Prostate gland (tissue), 2 donors: ENCODE measurements around the gene PRDM16. TPM values are rescaled to one million over a fixed set of nuclear protein-coding genes. Genes with fewer than 3 reads are reported as not detected.

Experiments
- DNase-seq: peaks from one replicate; pipeline ENCODE4 v3.0.0-alpha.2; 2019; ENCODE audit warnings: low spot score
- H3K27ac ChIP-seq, 2 donors: fragments of 200-600 bp; sonication (generic); 2 replicates each; pipeline ENCODE4 v1.5.1; 2017 to 2019
- H3K27me3 ChIP-seq: fragments of 200-600 bp; sonication (generic); replicated peaks from 2 replicates; pipeline ENCODE4 v1.5.1; 2019; ENCODE audit not compliant: insufficient read depth
- H3K36me3 ChIP-seq, 2 donors: fragments of 200-600 bp; sonication (generic); 1 replicate in 1 of 2; 2 replicates in 1 of 2; pipeline versions ENCODE4 v1.5.1 to v1.8.1; 2017 to 2019
- H3K4me1 ChIP-seq: fragments of 200-600 bp; sonication (generic); replicated peaks from 2 replicates; pipeline ENCODE4 v1.5.1; 2019
- H3K4me3 ChIP-seq, 2 donors: fragments of 200-600 bp; sonication (generic); 2 replicates each; pipeline ENCODE4 v1.5.1; 2017 to 2019
- H3K9me3 ChIP-seq: fragments of 200-600 bp; sonication (generic); 2 replicates; pipeline ENCODE4 v1.5.1; 2017
- POLR2A ChIP-seq: fragments of 450-650 bp; IDR thresholded peaks from one replicate; pipeline ENCODE4 v1.6.1; 2016; ENCODE audit warnings: antibody characterized with exemption, mild to moderate bottlenecking
- POLR2AphosphoS5 ChIP-seq: sonication (generic); formaldehyde crosslinking; IDR thresholded peaks from one replicate; pipeline ENCODE4 v1.6.1; 2017; ENCODE audit warnings: antibody characterized with exemption
- WGBS: methylation state at CpG from one replicate; pipeline ENCODE4 v1.1.5; 2018; 5-methylcytosine and 5-hydroxymethylcytosine counted together
- intact Hi-C: fragments of 100-400 bp; cut with DNase I; formaldehyde crosslinking; loops from one replicate; pipeline ENCODE4 v1.14.2; 2022
- total RNA-seq, 2 donors: library from RNA; depleted of rRNA; stranded (reverse); fragments of >200 nt; gene quantifications; one replicate each; pipeline ENCODE4 v1.1.0, GENCODE V29; 2016
- TF ChIP-seq, protein P1 (sequence below), 4 experiments: fragments of 200-600 bp in 2 of 4; fragments of 450-650 bp in 2 of 4; sonication (generic) in 2 of 4; IDR thresholded peaks; 1 replicate in 3 of 4; 2 replicates in 1 of 4; pipeline ENCODE4 v1.5.1; 2016 to 2019; ENCODE audit warnings: antibody characterized with exemption in 4 of 4, mild to moderate bottlenecking in 2 of 4, moderate library complexity in 2 of 4

Gene PRDM16
- total RNA-seq, 2 donors from 2014 or later: 0.23 to 6.5 TPM

DNA sequence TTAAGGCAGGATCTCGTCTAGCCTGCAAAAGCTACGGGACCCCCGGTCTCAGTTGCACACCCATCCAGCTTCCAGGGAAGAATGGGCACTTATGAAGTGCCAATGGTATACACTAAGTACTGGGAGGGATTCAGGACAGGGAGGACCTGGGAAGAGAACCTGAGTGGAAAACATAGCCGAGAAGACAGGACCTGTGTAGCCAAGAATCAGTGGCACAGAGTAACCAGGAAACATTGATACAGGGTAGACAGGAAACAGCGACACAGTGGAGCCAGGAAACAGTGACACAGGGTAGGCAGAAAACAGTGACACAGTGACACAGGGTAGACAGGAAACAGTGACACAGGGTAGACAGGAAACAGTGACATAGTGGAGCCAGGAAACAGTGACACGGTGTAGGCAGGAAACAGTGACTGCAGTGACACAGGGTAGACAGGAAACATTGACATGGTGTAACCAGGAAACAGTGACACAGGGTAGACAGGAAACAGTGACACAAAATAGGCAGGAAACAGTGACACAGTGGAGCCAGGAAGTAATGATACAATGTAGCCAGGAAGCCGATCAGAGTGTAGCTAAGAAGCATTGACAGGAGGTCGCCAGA, 247.4 kb downstream of the PRDM16 start:
- TF ChIP-seq POLR2AphosphoS5 (no peak), POLR2A (no peak)
- TF ChIP-seq, protein P1, sequence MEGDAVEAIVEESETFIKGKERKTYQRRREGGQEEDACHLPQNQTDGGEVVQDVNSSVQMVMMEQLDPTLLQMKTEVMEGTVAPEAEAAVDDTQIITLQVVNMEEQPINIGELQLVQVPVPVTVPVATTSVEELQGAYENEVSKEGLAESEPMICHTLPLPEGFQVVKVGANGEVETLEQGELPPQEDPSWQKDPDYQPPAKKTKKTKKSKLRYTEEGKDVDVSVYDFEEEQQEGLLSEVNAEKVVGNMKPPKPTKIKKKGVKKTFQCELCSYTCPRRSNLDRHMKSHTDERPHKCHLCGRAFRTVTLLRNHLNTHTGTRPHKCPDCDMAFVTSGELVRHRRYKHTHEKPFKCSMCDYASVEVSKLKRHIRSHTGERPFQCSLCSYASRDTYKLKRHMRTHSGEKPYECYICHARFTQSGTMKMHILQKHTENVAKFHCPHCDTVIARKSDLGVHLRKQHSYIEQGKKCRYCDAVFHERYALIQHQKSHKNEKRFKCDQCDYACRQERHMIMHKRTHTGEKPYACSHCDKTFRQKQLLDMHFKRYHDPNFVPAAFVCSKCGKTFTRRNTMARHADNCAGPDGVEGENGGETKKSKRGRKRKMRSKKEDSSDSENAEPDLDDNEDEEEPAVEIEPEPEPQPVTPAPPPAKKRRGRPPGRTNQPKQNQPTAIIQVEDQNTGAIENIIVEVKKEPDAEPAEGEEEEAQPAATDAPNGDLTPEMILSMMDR (IDR thresholded peaks at IDR 0.05): no peak
- Histone ChIP-seq H3K9me3 (no peaks in the 10 kb centered on the region), H3K27ac (no peak overlapping the region), H3K4me1 (peaks cover 9% of the 10 kb centered on the region), H3K4me3 (no peak overlapping the region), H3K27me3 (peaks cover 15% of the 10 kb centered on the region), H3K36me3 (no peaks in the 10 kb centered on the region)
- intact Hi-C loops: no loop called here
- no peak for DNase-seq
- WGBS: 67% methylated on average over 8 of the region's 8 CpGs

DNA sequence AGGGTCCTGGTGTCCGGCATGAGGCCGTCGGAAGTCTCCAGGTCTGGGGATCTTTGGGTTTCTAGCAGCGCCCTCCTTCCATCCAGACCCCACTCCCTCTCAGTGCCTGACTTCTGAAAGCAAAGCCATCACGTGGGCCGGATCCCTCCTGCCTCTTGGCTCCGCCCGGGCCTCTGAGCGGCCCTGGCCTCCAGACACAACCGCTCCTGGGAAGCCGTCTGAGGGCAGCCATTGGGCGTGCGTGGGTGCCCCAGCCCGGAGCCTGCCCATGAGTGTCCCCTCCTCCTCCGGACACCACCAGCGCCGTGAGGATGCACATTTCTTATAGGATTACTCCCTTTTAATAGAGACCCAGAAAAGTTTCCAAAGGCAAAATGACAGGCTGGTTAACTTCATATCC, 248.5 kb downstream of the PRDM16 start:
- Histone ChIP-seq H3K27ac (no peak overlapping the region), H3K36me3 (no peaks in the 10 kb centered on the region), H3K4me1 (peaks cover 9% of the 10 kb centered on the region), H3K4me3 (no peak overlapping the region), H3K9me3 (no peaks in the 10 kb centered on the region), H3K27me3 (peaks cover 15% of the 10 kb centered on the region)
- WGBS: 91% methylated on average over 17 of the region's 17 CpGs
- DNase-seq: no peak
- intact Hi-C loops: no loop called here
- TF ChIP-seq POLR2A: no peak
- TF ChIP-seq POLR2AphosphoS5: no peak
- TF ChIP-seq, protein P1 (IDR thresholded peaks at IDR 0.05): no peak

- 93% methylated on average over 2 of the region's 2 CpGs for WGBS
- Histone ChIP-seq H3K4me3 (no peak overlapping the region), H3K36me3 (no peaks in the 10 kb centered on the region), H3K27ac (no peak overlapping the region), H3K9me3 (no peaks in the 10 kb centered on the region), H3K4me1 (peaks cover 15% of the 10 kb centered on the region), H3K27me3 (peaks cover 15% of the 10 kb centered on the region)
- TF ChIP-seq POLR2AphosphoS5: no peak
- no peak for TF ChIP-seq POLR2A
- TF ChIP-seq, protein P1 (IDR thresholded peaks at IDR 0.05): no peak
- intact Hi-C loops: no loop called here
- no peak for DNase-seq
Observed at GRCh38 chr1:3318329-3318728, 249.3 kb downstream of the PRDM16 start.

- no peak overlapping the region for H3K4me3 ChIP-seq
- peak; percentile 52 for DNase-seq
- WGBS: 44% methylated on average over 4 of the region's 4 CpGs
- H3K4me1 ChIP-seq: peaks cover 12% of the 10 kb centered on the region
- H3K27ac ChIP-seq: no peak overlapping the region
- intact Hi-C loops: no loop called here
- H3K27me3 ChIP-seq: peaks cover 12% of the 10 kb centered on the region
- no peaks in the 10 kb centered on the region for H3K9me3 ChIP-seq
- H3K36me3 ChIP-seq: no peaks in the 10 kb centered on the region
- no peak for TF ChIP-seq POLR2A
- TF ChIP-seq, protein P1 (IDR thresholded peaks at IDR 0.05): peak in 3 of 4 experiments; percentile 57 to 82 (median 69)
- TF ChIP-seq POLR2AphosphoS5: peak; percentile 68
Observed at GRCh38 chr1:3319874-3320245, 250.9 kb downstream of the PRDM16 start.
